Effector CD8-positive, alpha-beta T cell (primary cell): ENCODE results near the gene GPSM3.
"Not testable (repeated sequence)": the region's sequence is repeated elsewhere in the genome, so short reads cannot be mapped to it uniquely, and the experiment has no call there.

Experiments used
- DNase-seq: peaks from one replicate; lab custom pipeline; 2025; lab: John Stamatoyannopoulos, UW

The GPSM3 gene

DNA sequence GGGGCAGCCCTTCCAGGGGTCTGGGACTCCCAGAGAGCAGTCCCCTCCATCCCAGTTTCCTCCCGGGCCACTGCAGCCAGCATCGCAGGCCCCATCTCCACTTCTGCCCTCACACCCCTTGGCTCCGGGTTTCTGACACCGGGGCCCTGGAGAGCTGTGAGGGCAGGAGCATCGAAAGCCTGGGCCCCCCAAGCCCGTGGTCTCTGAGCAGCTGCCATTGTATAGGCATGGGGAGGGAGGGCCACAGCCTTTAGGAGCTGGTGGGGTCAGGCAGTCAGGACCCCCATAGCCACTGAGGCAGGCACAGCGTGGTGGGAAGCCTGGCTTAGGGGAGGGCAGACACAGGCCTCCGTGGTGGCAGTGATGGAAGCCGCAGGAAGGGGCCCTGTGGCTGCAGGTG is 9.7 kb upstream of the GPSM3 start:
- no peak for DNase-seq

GRCh38 chr6:32200711-32201475 is 8.4 kb upstream of the GPSM3 start:
- no peak for DNase-seq

DNA sequence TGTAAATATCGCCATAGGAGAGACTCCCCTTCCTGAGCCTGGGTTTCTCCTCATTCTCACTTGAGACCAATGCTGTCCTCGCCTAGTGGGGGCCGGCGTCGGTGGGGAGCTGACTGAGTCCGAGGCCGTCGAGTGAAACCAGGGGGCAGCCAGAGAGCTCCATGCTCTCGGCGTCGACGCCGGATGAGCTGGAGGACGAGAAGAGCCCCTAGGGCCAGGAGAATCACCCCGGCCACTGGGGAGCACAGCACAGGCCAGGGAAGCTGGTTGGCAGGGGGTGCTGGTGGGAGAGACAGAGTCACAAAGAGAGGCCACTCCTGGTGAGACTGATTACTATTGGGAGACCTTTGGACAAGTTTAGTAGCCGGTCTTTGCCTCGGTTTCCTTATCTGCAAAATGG is 6.4 kb upstream of the GPSM3 start:
- no peak for DNase-seq

- no peak for DNase-seq
Measured at GRCh38 chr6:32198345-32198696, 5.9 kb upstream of the GPSM3 start.

DNA sequence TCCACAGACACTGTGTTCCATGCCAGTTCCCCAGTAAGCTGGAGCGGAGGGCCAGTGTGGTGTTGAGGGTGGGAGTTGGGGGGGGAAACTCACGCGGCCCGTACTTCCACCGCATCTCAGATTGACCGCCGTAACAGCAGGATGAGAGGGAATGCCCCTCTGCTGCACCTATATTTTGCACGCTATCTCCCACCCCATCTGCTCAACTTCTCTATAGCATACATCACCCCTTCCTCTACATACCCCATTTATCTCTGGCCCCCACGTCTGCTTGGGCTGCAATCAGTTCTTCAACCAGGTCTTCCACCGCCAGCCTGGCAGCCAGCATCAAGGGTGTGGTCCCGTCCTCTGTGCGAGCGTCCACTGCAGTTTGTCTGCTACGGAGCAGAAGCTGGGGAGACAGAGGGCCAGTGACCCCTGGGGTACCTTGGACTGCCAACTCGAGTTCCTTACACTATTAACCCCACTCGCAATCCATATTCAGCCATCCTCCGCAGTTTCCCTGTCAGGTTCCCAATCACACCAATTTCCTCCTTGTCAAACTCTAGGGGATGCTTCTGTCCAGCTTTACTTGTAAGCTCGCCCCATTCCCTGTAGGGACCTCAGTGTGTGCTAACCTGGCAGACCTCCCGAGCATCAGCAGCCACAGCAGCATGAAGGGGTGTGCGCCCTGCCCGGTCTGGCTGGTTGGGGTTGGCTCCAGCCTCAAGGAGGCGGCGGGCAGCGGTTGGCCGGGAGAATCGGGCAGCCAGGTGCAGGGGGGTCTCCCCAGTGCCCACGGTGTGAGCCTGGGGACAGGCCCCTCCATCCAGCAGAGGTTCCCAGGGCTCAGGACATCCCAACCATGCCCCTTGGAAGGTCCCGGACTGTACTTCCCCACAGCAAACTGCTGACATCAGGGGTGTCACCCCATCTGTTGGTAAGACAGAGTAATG is 4.5 kb upstream of the GPSM3 start:
- no peak for DNase-seq

GRCh38 chr6:32195902-32196681 is 3.6 kb upstream of the GPSM3 start:
- DNase-seq: peak; percentile 57

DNA sequence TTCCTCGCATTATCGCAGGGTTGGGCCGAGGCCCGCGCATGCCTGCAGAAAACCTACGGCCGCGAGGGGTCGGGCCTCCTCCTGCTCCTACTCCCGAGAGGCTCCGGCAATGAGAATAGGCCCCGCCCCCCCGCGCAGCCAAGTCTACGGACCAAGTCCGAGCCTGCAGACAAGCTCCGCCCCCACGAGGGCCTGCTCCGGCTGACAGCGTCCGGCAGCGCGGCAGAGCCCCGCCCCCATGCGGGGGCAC is 3.1 kb upstream of the GPSM3 start:
- peak; percentile 98 for DNase-seq

DNA sequence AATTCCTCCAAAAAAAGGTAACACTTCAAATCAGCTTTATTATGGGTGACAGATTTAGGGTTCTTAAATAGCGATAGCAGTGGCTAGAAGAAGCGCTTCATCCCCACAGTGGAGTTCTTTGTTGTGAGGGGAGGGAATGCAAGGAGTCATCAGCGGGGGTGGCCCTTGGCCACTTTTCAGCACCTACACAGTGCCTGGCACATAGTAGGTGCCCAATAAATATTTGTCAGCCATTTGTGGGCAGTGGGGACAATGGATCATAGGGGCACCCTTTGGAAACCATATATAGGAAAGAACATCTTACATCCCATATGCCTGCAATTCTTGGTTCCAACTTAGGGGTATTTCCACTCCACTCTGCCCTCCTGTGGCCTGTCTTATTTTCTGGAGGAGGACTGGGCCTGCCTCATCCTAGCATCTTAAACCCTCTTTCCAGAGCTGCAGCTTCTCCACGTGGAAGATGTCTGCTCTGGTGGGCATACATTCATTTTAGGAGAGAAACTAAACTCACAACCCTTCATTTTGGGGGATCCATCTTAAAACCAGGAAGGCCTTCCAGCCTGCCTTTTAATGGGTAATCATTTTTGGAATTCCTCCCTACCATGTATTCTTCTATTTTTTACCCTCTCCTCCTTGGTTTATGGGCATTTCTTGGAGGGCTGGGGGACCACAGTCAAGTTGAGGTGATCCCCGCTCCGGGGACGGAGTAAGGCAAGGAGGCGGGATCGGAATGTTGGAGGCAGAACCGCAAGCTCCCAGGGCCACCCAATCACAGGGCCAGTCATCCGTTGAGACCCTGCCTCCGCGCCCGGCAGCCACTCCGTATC is 2.6 kb upstream of the GPSM3 start:
- DNase-seq: no peak

- DNase-seq: no peak
Measured at GRCh38 chr6:32194388-32194787, 1.9 kb upstream of the GPSM3 start.

DNA sequence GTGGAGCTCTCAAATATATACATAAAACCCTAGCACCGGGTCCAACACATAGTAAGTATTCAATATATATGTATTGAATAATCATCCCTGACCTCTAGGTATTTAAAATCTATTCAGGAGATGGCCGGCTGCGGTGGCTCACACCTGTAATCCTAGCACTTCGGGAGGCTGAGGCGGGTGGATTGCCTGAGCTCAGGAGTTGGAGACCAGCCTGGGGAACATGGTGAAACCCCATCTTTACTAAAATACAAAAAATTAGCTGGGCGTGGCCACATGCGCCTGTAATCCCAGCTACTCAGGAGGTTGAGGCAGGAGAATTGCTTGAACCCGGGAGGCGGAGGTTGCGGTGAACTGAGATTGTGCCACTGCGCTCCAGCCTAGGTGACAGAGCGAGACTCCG is 653 bp upstream of the GPSM3 start:
- not testable (repeated sequence) for DNase-seq

- peak; percentile 11 for DNase-seq
Measured at GRCh38 chr6:32191696-32192607, 491 bp downstream of the GPSM3 start.

- DNase-seq: no peak
Measured at GRCh38 chr6:32190911-32191677, 1.3 kb downstream of the GPSM3 start.

GRCh38 chr6:32190054-32190851 is 2.2 kb downstream of the GPSM3 start, which contains the start of gene PBX2:
PBX2 (minus strand) TSS chr6:32190202; CDS start chr6:32189915, 287 bp downstream.
- peak; percentile 59 for DNase-seq

DNA sequence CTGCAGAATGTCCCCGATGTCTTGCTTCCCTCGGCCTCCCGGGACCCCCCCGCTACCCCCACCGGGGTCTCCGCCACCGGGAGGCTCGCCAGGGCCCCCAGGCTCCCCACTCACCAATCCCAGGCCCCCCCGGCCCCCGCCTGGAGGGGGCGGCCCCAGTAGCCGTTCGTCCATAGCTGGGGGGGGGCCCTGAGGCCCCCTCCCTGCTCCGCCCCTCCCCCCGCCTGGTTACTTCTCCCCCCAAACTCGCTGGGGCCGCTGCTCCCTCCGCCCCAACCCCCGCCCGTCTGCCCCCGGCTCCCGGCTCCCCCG is 2.7 kb downstream of the GPSM3 start:
- no peak for DNase-seq

- no peak for DNase-seq
Measured at GRCh38 chr6:32189069-32189741, 3.2 kb downstream of the GPSM3 start.

- no peak for DNase-seq
Measured at GRCh38 chr6:32188381-32189068, 3.9 kb downstream of the GPSM3 start.

DNA sequence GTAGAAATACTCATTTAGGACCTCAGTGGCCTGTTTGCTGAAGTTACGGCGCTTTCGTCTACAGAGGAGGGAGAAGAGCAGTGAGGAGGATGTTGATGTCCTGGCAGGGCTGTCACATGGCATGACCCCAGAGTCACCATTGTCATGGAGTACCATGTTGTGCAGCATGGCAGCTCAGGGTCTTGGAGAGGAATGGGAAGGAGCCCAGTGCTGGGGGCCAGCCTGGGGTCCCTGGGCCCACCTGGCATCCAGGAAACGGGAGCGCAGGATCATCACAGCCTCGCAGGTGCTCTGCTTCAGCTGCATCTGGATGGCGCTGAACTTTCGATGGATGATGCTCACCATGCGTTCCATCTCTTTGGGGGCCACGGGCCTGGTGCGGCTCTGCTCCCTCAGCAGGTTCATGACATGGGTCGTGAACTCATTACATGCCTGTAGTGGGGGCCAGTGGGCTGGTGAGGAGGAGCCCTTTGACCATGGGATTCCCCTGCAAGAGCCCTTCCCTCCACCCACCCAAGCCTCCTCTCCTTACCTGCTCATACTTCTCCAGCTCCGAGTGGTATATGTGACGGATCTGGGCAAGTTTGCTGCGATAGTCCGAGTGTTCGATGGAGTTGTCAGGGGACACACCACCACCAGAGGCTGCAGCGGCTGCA is 4.6 kb downstream of the GPSM3 start:
- not testable (repeated sequence) for DNase-seq
